GM19240 (cell line): ENCODE data around the gene FIBP.

Experiments used
- DNase-seq: peaks from one replicate; pipeline ENCODE4 v3.0.0; 2011; ENCODE audit warnings: low spot score; ENCODE audit not compliant: insufficient read length

FIBP gene

GRCh38 chr11:65888163-65888814 lies at the start of gene FIBP:
FIBP (minus strand) TSS chr11:65888471; CDS start chr11:65888418, 53 bp downstream.
- peak; percentile 97 for DNase-seq

GRCh38 chr11:65937766-65938165 lies 49.5 kb upstream of the FIBP start:
- no peak for DNase-seq

- no peak for DNase-seq
These were observed 45.7 kb upstream of the FIBP start for GRCh38 chr11:65934014-65934413.

- DNase-seq: no peak
These were observed 44.3 kb upstream of the FIBP start for GRCh38 chr11:65932558-65932919.

GRCh38 chr11:65931773-65932557 lies 43.7 kb upstream of the FIBP start:
- DNase-seq: no peak

GRCh38 chr11:65928667-65929066 lies 40.4 kb upstream of the FIBP start:
- DNase-seq: no peak

- peak; percentile 80 for DNase-seq
These were observed 39.7 kb upstream of the FIBP start for GRCh38 chr11:65927904-65928397.

GRCh38 chr11:65925397-65925796 lies 37.1 kb upstream of the FIBP start:
- no peak for DNase-seq

GRCh38 chr11:65922565-65922964 lies 34.3 kb upstream of the FIBP start:
- DNase-seq: no peak

- DNase-seq: no peak
These were observed 33.6 kb upstream of the FIBP start for GRCh38 chr11:65921876-65922275.

- no peak for DNase-seq
These were observed 32.8 kb upstream of the FIBP start for GRCh38 chr11:65921033-65921555.

GRCh38 chr11:65920372-65920802 lies 32.1 kb upstream of the FIBP start:
- no peak for DNase-seq

- no peak for DNase-seq
These were observed 31.5 kb upstream of the FIBP start for GRCh38 chr11:65919573-65920371.

- DNase-seq: peak; percentile 83
These were observed 30.9 kb upstream of the FIBP start, which contains the start of gene DRAP1 for GRCh38 chr11:65919141-65919572. DRAP1 (plus strand) TSS chr11:65919426; CDS start chr11:65919502, 76 bp downstream.

GRCh38 chr11:65918211-65919140 lies 30.2 kb upstream of the FIBP start, which contains the start of gene C11orf68:
C11orf68 (minus strand) TSS chr11:65919062; CDS start chr11:65919031, 31 bp downstream.
- DNase-seq: no peak

- no peak for DNase-seq
These were observed 29.4 kb upstream of the FIBP start for GRCh38 chr11:65917434-65918210.

- DNase-seq: no peak
These were observed 28.8 kb upstream of the FIBP start for GRCh38 chr11:65917077-65917433.

GRCh38 chr11:65916391-65916790 lies 28.1 kb upstream of the FIBP start:
- no peak for DNase-seq

- DNase-seq: no peak
These were observed 27.6 kb upstream of the FIBP start for GRCh38 chr11:65915821-65916251.
